Measurements from ENCODE around the gene CHST3.

CHST3 gene

GRCh38 chr10:71959526-71959925 lies 4.7 kb upstream of the CHST3 start:
- TF ChIP-seq ARNTL (CRISPR knock-in tag; IDR thresholded peaks at IDR 0.05; ENCODE audit: borderline replicate concordance, low read depth): no peak
- TF ChIP-seq SNAI2 (CRISPR knock-in tag; IDR thresholded peaks at IDR 0.05): no peak
- no peak for TF ChIP-seq TOX (CRISPR knock-in tag; IDR thresholded peaks at IDR 0.05; ENCODE audit: borderline replicate concordance)
- no peak for TF ChIP-seq CREB5 (CRISPR knock-in tag; IDR thresholded peaks at IDR 0.05; ENCODE audit: low read depth)
- TF ChIP-seq POU6F1 (CRISPR knock-in tag; IDR thresholded peaks at IDR 0.05; ENCODE audit: borderline replicate concordance, low read depth): no peak
- no peak for TF ChIP-seq ZNF565 (CRISPR knock-in tag; conservative IDR thresholded peaks at IDR 0.05; ENCODE audit: low read depth)
- TF ChIP-seq BACH2 (CRISPR knock-in tag; IDR thresholded peaks at IDR 0.05; ENCODE audit: borderline replicate concordance): no peak
- TF ChIP-seq ZFP30 (CRISPR knock-in tag; IDR thresholded peaks at IDR 0.05): no peak
- TF ChIP-seq RARB (CRISPR knock-in tag; IDR thresholded peaks at IDR 0.05): no peak
- no peak for TF ChIP-seq CSRNP3 (CRISPR knock-in tag; IDR thresholded peaks at IDR 0.05)
- ATAC-seq: no peak

GRCh38 chr10:71961831-71962230 lies 2.4 kb upstream of the CHST3 start:
- TF ChIP-seq PATZ1 (CRISPR knock-in tag; IDR thresholded peaks at IDR 0.05; ENCODE audit: borderline replicate concordance) (no peak), ESRRG (CRISPR knock-in tag; IDR thresholded peaks at IDR 0.05) (no peak), TOX (CRISPR knock-in tag; IDR thresholded peaks at IDR 0.05; ENCODE audit: borderline replicate concordance) (no peak), PPARA (CRISPR knock-in tag; IDR thresholded peaks at IDR 0.05; ENCODE audit: borderline replicate concordance) (no peak), CSRNP3 (CRISPR knock-in tag; IDR thresholded peaks at IDR 0.05) (no peak), ZNF8 (CRISPR knock-in tag; IDR thresholded peaks at IDR 0.05) (no peak), POU6F1 (CRISPR knock-in tag; IDR thresholded peaks at IDR 0.05; ENCODE audit: borderline replicate concordance, low read depth) (no peak), CSDC2 (CRISPR knock-in tag; IDR thresholded peaks at IDR 0.05) (no peak), ZNF565 (CRISPR knock-in tag; conservative IDR thresholded peaks at IDR 0.05; ENCODE audit: low read depth) (no peak), BACH2 (CRISPR knock-in tag; IDR thresholded peaks at IDR 0.05; ENCODE audit: borderline replicate concordance) (no peak), ZFP30 (CRISPR knock-in tag; IDR thresholded peaks at IDR 0.05) (no peak), TSHZ2 (CRISPR knock-in tag; IDR thresholded peaks at IDR 0.05) (no peak)
- ATAC-seq: no peak

Measured in SK-N-SH treated with all-trans-retinoic acid at 6 μM for 48 hours (cell line).